Colonic mucosa (tissue), 4 donors: ENCODE measurements around the gene CCDC88A. TPM values are rescaled to one million over a fixed set of nuclear protein-coding genes. Genes with fewer than 3 reads are reported as not detected.

Experiments used
- DNase-seq: peaks from one replicate; pipeline ENCODE4 v3.0.0-alpha.2; 2020
- H3K27ac ChIP-seq: fragments of 200-600 bp; one replicate; pipeline ENCODE4 v1.8.0; 2021
- H3K27me3 ChIP-seq: fragments of 200-600 bp; one replicate; pipeline ENCODE4 v1.8.0; 2021
- H3K36me3 ChIP-seq: fragments of 200-600 bp; one replicate; pipeline ENCODE4 v1.8.0; 2021
- H3K4me1 ChIP-seq: fragments of 200-600 bp; one replicate; pipeline ENCODE4 v1.8.0; 2021; ENCODE audit warnings: mild to moderate bottlenecking
- H3K4me3 ChIP-seq: fragments of 200-600 bp; one replicate; pipeline ENCODE4 v1.8.0; 2021
- H3K9ac ChIP-seq, 2 donors: one replicate each; pipeline ENCODE4 v1.7.0; 2013; ENCODE audit warnings: control low read depth in 2 of 2, low read depth in 2 of 2, low read length in 2 of 2
- H3K9me3 ChIP-seq: fragments of 200-600 bp; one replicate; pipeline ENCODE4 v1.8.0; 2021
- intact Hi-C: fragments of 100-400 bp; cut with DNase I; formaldehyde crosslinking; loops from one replicate; pipeline ENCODE4 v1.14.1; 2022
- total RNA-seq, 2 donors: library from RNA; stranded (reverse); fragmentation: NEBNext Ultra II Directional in 1 of 2; extraction: Animal tissue kit (Norgen Biotek cat#: 25700) in 1 of 2; gene quantifications; one replicate each; pipeline ENCODE4 v1.2.1, GENCODE V29; 2021
- TF ChIP-seq, protein P1 (sequence below): fragments of 200-600 bp; IDR thresholded peaks from one replicate; pipeline ENCODE4 v1.8.0; 2022; ENCODE audit warnings: antibody characterized with exemption, mild to moderate bottlenecking
- donor health status: healthy.
- donor health status: DM: no; HTN: no; CAD: no.
- donor health status: DM: no; HTN: no; CAD: no.

CCDC88A gene, protein sequence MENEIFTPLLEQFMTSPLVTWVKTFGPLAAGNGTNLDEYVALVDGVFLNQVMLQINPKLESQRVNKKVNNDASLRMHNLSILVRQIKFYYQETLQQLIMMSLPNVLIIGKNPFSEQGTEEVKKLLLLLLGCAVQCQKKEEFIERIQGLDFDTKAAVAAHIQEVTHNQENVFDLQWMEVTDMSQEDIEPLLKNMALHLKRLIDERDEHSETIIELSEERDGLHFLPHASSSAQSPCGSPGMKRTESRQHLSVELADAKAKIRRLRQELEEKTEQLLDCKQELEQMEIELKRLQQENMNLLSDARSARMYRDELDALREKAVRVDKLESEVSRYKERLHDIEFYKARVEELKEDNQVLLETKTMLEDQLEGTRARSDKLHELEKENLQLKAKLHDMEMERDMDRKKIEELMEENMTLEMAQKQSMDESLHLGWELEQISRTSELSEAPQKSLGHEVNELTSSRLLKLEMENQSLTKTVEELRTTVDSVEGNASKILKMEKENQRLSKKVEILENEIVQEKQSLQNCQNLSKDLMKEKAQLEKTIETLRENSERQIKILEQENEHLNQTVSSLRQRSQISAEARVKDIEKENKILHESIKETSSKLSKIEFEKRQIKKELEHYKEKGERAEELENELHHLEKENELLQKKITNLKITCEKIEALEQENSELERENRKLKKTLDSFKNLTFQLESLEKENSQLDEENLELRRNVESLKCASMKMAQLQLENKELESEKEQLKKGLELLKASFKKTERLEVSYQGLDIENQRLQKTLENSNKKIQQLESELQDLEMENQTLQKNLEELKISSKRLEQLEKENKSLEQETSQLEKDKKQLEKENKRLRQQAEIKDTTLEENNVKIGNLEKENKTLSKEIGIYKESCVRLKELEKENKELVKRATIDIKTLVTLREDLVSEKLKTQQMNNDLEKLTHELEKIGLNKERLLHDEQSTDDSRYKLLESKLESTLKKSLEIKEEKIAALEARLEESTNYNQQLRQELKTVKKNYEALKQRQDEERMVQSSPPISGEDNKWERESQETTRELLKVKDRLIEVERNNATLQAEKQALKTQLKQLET (N-terminal part only)
- total RNA-seq: 10 to 100 TPM in 1 of 2 donors, 1 to 10 TPM in 1; 4.2 to 11.4 TPM

DNA sequence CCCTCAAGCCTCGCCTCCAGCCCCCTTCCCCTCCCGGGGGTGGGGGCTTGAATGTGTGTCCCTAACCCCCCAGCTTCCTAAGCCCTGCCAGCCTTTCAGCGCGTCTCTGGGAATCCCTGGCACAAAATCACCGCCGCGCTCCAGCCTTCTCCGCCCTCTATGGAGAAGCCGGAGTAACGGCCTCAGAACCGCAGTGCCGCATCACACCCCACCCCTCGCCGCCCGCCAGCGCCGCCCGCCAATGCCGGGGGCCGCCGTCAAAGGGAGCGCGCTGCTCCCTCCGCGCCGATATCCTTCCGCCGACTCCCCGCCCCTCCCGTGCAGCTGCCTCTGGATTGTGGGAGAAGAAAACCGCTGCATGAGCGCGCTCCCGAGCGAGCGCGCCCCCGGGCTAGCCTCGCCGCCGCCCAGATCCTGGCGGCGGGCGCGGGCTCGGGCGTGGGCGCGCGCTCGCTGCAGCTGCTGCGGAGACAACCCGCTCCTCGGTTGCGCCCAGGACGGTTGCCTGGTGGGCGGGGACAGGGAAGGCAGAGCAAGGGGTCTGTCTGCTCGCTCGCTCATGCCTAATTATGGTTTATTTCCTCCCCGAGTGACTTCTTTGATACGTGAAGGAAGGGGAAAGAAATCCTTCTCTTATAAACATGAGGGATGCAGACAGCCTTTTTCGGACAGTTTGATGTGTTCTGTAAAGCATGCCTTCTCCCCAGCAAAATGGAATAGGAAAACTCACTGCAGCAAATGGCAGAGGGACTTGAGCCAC, at the start of gene CCDC88A:
Gene CCDC88A, minus strand, starts transcription at position 178 of the 760 bp plus-strand sequence. CDS start 777 bp downstream, outside the sequence.
- Histone ChIP-seq H3K4me3 (peak within 1 kb of the TSS; percentile 58), H3K9ac (peak within 1 kb of the TSS; percentile 67 to 84), H3K27ac (peak within 1 kb of the TSS; percentile 72), H3K9me3 (no peaks in the 10 kb centered on the region), H3K4me1 (no peaks in the 10 kb centered on the region), H3K36me3 (no peaks in the 10 kb centered on the region), H3K27me3 (no peaks in the 10 kb centered on the region)
- TF ChIP-seq, protein P1, sequence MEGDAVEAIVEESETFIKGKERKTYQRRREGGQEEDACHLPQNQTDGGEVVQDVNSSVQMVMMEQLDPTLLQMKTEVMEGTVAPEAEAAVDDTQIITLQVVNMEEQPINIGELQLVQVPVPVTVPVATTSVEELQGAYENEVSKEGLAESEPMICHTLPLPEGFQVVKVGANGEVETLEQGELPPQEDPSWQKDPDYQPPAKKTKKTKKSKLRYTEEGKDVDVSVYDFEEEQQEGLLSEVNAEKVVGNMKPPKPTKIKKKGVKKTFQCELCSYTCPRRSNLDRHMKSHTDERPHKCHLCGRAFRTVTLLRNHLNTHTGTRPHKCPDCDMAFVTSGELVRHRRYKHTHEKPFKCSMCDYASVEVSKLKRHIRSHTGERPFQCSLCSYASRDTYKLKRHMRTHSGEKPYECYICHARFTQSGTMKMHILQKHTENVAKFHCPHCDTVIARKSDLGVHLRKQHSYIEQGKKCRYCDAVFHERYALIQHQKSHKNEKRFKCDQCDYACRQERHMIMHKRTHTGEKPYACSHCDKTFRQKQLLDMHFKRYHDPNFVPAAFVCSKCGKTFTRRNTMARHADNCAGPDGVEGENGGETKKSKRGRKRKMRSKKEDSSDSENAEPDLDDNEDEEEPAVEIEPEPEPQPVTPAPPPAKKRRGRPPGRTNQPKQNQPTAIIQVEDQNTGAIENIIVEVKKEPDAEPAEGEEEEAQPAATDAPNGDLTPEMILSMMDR: no peak
- peak; percentile 92 for DNase-seq
- intact Hi-C loops: loop anchor here (10.0 kb wide), 1 partner anchor 185 kb away; the partner anchor contains the start of genes CLHC1 and RPS27A

DNA sequence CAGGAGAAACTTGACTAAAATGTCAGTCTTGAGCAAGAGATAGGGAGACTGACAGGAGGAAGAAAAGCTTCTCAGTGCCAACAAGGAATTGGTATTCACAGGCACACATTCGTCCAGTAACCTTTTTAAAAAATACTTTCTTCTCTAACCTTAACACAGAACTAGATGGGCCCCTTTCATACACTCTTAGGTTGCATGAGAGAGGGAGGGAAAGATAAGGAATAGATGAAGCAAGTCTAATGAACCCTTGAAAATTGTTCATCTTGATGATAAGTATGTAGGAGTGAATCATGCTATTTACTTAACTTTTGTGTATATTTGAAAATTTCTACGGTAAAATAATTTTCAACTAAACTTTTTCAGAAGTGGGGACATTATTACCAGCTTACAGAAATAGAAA, 42.0 kb upstream of the CCDC88A start:
- H3K4me1 ChIP-seq: no peaks in the 10 kb centered on the region
- no peaks in the 10 kb centered on the region for H3K27me3 ChIP-seq
- no peak for DNase-seq
- no peaks in the 10 kb centered on the region for H3K9me3 ChIP-seq
- H3K9ac ChIP-seq: no peak overlapping the region
- H3K27ac ChIP-seq: no peak overlapping the region
- intact Hi-C loops: no loop called here
- H3K36me3 ChIP-seq: no peaks in the 10 kb centered on the region
- TF ChIP-seq, protein P1: no peak
- H3K4me3 ChIP-seq: no peak overlapping the region

DNA sequence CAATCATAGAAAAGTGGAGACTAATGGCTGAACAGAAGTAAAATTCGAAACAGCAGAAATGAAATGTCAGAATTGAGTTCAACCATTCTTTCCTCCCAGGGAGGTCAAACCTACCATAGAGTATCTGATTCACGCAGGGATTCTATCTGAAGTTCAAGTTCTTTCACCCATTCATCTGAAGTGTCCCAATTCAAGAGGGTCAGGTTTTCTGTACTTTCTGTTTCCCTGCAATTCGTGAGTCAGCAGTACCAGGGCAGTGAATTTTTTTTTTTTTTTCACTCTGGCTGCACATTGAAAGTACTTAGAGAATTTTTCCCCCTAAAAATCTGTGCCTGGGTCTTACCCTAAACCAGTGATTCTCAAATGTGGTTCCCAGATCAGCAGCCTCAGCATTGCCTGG, 40.9 kb upstream of the CCDC88A start:
- Histone ChIP-seq H3K4me3 (no peak overlapping the region), H3K9ac (no peak overlapping the region), H3K27ac (no peak overlapping the region), H3K27me3 (no peaks in the 10 kb centered on the region), H3K4me1 (no peaks in the 10 kb centered on the region), H3K36me3 (no peaks in the 10 kb centered on the region), H3K9me3 (no peaks in the 10 kb centered on the region)
- TF ChIP-seq, protein P1: no peak
- no peak for DNase-seq
- intact Hi-C loops: no loop called here

DNA sequence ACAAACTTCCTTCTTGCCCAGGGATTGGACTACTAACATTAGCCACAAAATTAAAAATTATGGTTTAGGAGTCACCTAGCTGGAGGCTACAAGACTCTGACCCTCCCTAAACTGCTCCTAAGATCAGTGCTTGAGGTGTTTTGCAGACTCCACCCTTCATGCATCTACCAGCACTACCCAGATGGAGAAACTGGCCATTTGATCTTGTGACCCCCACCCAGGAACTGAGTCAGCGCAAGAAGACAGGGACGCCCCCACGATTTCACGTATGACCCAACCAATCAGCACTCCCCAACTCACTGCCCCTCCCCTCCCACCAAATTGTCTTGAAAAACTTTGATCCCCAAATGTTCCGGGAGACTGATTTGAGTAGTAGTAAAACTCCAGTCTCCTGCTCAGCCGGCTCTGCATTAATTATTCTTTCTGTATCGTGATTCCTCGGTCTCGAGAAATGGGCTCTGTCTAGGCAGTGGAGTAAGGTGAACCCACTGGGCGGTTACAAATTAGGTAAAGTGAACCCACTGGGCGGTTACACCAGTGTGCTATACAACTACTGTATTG, 40.1 kb upstream of the CCDC88A start:
- Histone ChIP-seq H3K9ac (no peak overlapping the region), H3K27ac (no peak overlapping the region), H3K36me3 (no peaks in the 10 kb centered on the region), H3K27me3 (no peaks in the 10 kb centered on the region), H3K4me1 (no peaks in the 10 kb centered on the region), H3K4me3 (no peak overlapping the region), H3K9me3 (no peaks in the 10 kb centered on the region)
- TF ChIP-seq, protein P1: no peak
- intact Hi-C loops: no loop called here
- no peak for DNase-seq
